SW 1271 (cell line): ENCODE results near the gene CFAP141.
"Not testable (repeated sequence)": the region's sequence is repeated elsewhere in the genome, so short reads cannot be mapped to it uniquely, and the experiment has no call there.

Experiments used
- DNase-seq, 2 experiments: peaks; one replicate each; lab custom pipeline; 2025; lab: John Stamatoyannopoulos, UW

Gene CFAP141

DNA sequence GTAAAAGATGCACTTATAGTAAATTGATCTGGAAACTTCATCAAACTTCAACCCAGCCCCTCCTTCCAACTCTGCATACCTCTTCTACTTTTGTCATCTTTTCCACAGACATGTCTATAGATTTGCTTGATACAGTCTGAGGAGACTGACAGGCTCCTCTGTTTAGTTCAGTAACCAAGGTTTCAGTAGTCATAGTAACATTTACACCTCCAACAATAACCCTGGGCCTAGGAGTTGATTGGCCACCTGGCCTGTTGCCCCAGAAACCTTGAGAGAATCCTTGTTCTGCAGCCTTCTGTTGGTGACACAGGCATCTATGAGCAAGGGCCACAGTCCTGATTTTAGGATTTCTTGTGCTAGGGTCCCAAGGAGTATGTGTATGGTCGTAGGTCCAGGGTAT lies at the start of gene CFAP141:
CFAP141 (minus strand) TSS at position 138 of the 400 bp plus-strand sequence; CDS start at position 112, 26 bp downstream.
- DNase-seq: peak in 1 of 2 experiments; percentile 10

GRCh38 chr1:154253671-154254070 lies 47.5 kb upstream of the CFAP141 start:
- no peak for DNase-seq

DNA sequence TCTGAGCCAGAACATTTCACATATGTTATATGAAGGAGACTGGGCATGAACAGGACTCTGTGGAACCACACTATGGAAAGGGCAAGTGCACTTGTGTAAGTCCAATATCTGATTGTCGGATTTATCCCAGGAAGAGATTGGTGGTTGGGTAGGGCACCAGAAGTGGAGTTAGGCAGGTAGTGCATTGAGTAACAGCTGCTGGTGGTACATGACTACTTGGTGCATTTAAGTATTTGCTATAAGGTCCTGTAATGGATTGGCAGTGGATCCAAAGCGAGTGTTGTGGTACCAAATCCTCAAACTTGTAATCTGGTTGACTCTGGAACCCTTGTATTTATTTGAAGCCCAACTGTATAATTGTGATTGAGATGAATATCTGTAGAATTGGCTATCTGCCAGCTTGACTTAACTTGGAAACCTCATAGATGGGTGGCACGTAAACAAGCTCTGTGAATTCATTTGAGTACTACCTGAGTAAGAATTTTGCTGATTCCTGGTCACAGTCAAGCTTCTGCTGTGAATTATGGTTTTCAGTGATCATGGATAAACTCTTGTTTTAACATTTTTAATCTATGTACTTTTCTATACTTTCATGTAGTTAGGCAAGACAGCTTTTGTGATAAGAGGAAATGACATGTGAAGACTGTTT lies 35.7 kb upstream of the CFAP141 start:
- no peak for DNase-seq

GRCh38 chr1:154240294-154240833 lies 34.2 kb upstream of the CFAP141 start:
- DNase-seq: no peak

- no peak for DNase-seq
Measured at GRCh38 chr1:154239491-154239890, 33.4 kb upstream of the CFAP141 start.

GRCh38 chr1:154237880-154238506 lies 31.9 kb upstream of the CFAP141 start:
- DNase-seq: no peak

- no peak for DNase-seq
Measured at GRCh38 chr1:154237435-154237834, 31.3 kb upstream of the CFAP141 start.

DNA sequence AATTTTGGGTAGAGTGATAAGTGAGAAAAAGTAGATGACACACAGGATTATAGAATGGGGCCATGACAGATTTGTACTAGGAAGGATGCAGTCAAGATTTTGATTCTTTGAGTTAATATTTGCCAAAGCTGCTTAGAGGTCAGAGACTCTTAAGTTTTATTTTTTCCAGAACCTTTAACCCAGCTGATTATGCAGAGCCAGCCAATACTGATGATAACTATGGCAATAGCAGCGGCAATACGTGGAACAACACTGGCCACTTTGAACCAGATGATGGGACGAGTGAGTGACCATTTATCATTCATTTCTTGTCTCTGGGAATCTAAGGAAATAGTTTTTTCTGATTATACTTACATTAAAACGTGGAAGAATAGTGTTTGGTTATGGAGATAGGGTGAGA lies 30.7 kb upstream of the CFAP141 start:
- no peak for DNase-seq

DNA sequence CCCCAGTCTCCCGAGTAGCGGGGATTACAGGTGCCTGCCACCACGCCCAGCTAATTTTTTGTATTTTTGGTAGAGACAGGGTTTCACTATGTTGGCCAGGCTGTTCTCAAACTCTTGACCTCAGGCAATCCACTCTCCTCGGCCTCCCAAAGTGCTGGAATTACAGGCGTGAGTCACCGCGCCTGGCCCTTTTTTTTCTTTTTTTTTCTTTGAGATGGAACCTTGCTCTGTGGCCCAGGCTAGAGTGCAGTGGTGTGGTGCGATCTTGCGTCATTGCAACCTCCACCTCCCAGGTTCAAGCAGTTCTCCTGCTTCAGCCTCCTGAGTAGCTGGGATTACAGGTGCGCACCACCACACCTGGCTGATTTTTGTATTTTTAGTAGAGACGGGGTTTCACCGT lies 27.0 kb upstream of the CFAP141 start:
- DNase-seq: not testable (repeated sequence)

DNA sequence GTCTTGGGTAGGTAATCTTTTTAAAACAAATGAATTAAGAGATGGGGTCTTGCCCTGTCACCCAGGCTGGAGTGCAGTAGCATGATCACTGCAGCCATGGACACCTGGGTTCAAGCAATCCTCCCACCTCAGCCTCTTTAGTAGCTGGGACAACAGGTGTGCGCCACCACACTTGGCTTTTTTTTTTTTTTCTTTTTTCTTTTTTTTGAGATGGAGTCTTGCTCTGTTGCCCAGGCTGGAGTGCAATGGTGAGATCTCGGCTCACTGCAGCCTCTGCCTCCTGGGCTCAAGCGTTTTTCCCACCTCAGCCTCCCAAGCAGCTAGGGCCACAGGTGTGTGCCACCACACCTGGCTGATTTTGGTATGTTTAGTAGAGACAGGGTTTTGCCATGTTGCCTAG lies 25.0 kb upstream of the CFAP141 start:
- not testable (repeated sequence) for DNase-seq

DNA sequence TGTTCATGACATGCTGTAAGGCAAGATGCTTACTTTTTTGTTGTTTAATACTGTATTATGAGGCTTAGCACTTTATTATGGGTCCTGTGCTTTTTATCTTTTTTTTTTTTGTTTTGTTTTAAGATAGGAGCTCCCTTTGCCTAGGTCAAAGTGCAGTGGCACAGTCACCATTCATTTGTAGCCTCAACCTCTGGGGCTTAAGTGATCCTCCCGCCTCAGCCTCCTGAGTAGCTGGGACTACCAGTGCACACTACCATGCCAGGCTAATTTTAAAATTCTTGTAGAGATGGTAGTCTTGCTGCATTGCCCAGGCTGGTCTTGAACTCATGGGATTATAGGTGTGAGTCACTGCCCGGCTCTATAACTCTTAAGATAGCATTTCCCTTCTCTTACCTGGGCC lies 19.2 kb upstream of the CFAP141 start:
- DNase-seq: no peak

GRCh38 chr1:154223621-154224020 lies 17.5 kb upstream of the CFAP141 start:
- DNase-seq: no peak

- DNase-seq: no peak
Measured at GRCh38 chr1:154222918-154223317, 16.8 kb upstream of the CFAP141 start.

GRCh38 chr1:154222518-154222917 lies 16.4 kb upstream of the CFAP141 start:
- DNase-seq: no peak

- DNase-seq: peak in 1 of 2 experiments; percentile 42
Measured at GRCh38 chr1:154221278-154222001, 15.3 kb upstream of the CFAP141 start.

GRCh38 chr1:154220970-154221277 lies 14.8 kb upstream of the CFAP141 start:
- DNase-seq: no peak

DNA sequence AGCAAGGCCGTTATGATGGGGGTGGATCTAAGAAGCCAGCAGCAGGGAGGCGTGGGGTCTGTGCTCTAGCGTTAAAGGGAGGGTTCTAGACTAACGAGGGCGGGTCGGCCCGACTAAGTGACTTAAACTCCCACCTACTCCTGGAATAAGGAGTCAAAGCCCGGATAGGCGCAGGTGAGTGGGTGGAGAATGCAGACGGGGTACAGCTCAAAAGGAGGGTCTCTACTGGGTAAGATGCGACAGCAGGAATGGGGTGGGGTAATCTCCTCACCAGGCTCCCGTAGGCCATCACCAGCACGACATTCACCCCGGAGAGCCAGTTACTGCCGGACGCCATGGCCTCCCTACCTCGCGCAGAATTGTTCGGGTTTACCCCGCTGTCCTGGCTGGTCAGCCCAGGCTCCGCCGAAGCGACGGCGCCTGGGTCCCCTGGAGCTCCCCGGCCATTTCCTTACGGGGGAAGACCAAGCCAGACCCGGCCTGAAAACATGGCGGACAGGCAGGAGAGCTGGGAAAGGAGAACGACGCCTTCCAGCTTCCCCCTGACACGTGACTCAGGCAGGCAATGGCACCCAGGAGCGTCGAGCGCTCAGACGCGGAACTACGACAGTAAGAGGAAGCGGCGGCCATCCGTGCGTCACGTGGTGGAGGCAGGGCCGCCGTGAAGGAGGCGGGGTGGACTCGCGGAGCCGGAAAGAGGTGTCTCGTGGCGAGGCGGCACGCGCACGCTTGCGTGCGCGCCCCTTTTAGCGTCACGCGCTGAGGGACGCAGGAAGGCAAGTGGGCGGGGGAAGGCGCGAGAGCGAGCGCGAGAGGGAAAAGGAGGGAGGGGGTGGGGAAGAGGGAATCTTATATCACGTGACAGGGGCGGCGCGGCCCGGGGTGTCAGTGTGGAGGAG lies 14.2 kb upstream of the CFAP141 start, which contains the start of gene UBAP2L:
UBAP2L (plus strand) TSS at position 885 of the 899 bp plus-strand sequence. CDS start 4,169 bp downstream, outside the sequence.
- peak; percentile 88 to 95 for DNase-seq

DNA sequence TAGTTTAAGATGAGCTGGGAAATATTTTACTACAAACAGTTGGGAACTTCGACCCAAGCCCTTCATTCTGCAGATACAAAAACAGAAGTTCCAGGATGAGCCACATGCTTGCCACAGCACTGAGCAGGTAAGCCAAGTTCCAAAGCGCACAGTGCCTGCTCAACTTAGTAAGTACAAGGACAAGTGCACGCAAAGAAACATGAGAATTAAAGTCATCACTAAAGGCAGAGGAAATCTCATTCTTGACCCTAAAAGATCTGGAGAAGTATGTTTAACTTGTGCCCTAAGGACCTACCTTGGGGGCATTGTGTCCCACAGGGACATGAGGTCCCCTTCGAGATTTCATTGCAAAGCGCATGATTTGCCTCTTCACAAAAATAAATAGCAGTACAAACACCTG lies 13.4 kb upstream of the CFAP141 start:
- no peak for DNase-seq

GRCh38 chr1:154218545-154218944 lies 12.4 kb upstream of the CFAP141 start:
- no peak for DNase-seq

GRCh38 chr1:154213274-154213673 lies 7.1 kb upstream of the CFAP141 start:
- DNase-seq: peak in 1 of 2 experiments; percentile 31

GRCh38 chr1:154212083-154212482 lies 6.0 kb upstream of the CFAP141 start:
- DNase-seq: no peak
